G401.6 (cell line): ENCODE results near the gene TSPAN4.

Experiments
- FAIRE-seq: peaks from 2 replicates; lab custom pipeline; 2012; peaks lifted over from hg19 to GRCh38; lab: Jason Lieb, UNC

TSPAN4 gene

DNA sequence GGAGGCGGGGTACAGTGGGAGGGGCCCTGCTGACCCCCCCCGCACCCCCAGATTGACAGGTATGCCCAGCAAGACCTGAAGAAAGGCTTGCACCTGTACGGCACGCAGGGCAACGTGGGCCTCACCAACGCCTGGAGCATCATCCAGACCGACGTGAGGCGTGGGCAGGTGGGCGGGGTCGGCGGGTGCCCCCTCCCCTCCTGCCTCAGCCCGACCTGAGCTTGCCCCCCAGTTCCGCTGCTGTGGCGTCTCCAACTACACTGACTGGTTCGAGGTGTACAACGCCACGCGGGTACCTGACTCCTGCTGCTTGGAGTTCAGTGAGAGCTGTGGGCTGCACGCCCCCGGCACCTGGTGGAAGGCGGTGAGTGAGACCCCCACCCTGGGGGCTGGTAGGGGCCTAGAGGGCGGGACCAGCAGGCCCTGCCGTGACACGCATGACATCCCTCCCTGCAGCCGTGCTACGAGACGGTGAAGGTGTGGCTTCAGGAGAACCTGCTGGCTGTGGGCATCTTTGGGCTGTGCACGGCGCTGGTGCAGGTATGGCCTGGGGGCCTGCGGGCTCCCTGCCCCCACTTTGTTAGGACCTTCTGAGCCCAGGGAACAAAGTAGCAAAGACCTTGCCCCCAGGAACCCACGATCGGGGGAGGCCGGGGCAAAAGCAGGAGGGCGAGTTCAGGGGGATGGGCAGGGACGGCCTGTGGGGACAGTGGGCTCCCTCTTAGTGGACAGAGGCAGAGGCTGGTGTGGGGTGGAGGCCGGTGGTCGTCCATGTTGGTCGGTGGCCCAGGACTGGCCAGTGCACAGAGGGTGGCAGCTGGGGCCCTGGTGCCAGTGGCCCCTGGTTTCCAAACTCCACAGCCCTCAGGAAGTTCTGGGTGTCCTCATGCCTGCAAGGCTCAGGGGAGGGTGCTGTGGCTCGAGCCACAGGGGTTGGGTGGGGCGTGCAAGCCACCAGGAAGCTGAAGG lies 23.1 kb downstream of the TSPAN4 start:
- no peak for FAIRE-seq

DNA sequence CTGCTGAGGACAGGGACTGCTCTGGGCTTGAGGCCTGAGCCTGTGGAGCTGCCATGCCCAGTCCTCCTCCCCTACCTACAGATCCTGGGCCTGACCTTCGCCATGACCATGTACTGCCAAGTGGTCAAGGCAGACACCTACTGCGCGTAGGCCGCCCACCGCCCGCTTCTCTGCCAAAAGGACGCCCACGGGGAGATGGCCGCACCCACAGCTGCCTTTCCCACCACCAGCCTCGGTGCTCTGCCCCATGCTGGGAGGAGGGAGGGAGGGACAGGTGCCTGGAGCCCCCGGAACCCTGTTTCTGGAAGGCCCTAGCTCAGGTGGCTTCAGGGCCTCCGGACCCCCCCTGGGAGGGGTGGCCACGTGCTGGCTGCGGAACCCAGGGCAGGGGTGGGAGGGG lies 23.8 kb downstream of the TSPAN4 start:
- FAIRE-seq: no peak

DNA sequence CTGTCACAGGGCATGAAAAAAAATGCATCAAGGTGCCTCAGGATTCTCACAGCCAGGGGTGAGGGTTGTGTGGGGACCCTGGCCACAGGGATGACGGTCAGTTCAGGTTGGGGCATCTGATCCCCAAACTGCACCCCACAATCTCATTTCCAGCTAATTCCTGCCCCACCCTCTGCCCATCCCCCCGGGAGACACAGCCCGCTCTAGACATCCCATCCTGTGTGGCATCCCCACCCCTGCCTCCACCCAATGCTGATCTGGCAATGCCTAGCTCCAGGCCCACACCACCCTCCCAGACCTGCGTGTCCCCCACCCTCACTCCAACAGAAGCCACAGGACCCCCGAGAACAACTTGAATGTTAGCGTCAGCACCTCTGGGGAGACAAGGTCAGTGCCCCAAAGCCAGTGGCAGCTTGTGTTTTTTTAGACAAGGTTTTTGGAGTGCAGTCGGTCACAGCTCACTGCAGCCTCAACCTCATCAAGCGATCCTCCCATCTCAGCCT lies 25.3 kb downstream of the TSPAN4 start:
- FAIRE-seq: no peak

DNA sequence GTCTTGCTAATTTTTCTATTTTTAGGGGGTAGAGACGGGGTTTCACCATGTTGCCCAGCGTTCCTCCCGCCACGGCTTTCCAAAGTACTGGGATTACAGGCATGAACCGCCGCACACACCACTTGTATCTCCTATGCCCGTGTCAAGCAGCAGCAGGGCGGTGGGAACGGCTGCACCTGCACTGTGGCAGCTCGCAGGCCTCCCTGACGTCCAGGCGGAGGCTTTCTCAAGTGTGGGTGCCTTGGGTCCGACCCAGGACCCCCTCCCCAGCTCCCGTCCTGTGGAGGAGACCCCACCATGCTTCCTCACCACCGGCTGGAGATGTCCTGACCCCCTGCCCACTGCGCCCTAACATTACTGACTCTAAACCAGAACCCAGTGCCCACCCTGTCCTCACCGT lies 25.7 kb downstream of the TSPAN4 start:
- no peak for FAIRE-seq

DNA sequence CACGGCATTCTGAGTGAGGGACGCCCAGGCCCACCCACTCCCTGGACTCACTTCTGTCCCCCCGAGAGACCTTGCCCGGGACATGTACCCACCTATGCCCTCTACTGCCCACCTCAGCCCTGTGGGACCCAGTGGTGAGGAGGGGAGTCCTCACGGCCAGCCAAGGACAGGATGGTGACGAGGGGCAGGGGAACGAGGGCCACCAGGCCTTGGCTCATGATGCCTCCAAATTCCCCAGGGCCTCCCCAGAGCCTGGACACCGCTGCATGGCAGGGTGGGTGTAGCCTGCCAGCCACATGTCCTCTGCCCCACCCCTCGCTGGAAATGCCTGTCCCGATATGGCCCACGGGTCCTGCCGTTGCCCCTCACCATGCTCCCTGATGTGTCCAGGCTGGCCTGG lies 26.1 kb downstream of the TSPAN4 start:
- FAIRE-seq: no peak

DNA sequence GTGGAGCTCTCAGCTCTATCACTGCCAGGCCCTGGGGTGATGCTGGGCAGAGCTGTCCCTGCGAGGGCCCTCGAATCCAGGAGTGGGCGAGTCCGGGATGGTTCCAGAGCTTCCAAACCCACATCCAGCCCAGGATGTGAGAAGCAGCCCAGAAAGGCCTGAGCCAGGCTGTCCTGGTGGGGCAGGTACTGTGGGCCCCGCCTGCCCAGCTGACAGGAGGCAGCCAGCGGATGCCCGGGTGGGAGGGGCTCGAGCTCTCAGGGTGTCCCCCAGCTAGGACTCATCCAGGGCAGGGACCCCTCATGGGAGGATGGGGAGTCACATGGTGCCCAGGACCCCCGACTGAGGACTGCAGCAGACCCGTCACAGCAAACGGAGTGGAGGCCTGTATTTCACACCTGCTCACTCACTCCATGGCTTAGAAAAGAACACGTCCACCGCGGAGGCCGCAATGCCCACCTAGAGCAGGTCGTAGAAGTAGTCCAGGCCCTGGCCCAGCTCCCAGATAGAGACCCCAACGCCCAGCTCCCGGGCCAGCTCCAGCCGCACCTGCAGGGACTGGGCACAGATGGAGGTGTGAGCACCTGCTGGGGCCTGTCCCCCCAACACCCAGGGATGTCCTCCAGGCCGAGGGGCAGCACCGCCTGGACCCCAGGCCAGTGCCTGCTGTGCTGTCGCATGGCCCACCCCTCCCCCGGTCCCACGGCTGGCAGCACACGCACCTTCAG lies 26.9 kb downstream of the TSPAN4 start:
- FAIRE-seq: no peak

DNA sequence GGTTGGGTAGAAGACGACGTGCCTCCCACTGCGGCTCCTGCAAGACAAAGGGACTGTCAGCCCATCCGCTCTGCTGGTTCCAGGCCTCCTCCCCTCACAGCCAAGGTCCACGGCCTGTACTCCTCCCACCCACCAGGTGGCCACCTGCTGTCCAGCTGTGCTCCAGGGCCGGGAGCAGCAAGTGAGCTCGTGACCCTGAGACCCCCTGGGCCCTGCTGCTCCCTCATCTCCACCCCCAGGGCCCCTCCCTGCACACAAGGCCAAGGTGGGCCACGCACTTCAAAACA lies 27.4 kb downstream of the TSPAN4 start:
- FAIRE-seq: no peak

DNA sequence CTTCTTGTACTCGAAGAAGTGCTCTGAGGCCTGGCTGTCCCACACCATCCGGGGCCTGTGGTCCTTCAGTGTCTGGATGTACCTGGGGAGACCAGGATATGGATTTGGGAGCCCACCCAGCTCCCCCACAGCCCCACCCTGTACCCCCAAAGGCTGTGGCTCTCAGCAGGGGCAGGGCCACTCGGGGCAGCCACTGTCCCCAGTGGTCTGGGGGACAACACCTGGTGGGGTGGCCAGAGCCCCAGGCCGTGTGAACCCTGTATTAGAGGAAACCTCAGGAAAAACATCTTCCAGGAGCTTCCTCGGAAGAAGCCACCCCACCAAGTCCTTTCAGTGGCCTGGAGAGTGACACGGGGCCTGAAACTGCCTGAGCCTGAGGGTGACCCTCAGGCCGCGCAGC lies 27.8 kb downstream of the TSPAN4 start:
- no peak for FAIRE-seq

DNA sequence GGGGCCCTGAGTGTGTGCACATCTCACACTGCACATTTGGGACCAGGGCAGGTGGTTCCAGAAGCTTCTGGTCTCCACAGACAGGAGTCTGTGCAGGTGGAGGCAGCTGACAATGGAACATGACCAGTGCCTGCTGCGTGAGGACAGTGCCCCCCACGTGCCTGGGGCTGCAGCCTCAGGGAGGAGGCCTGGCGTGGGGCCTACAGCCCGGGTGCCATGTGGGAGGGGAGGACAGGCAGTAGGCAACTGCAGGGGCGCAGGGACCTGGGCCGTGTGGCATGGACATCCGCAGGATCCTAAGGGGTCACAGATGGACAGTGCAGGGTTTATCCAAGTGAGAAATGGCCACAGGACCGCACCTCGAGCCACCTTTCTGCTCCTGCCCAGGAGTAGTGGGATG lies 28.8 kb downstream of the TSPAN4 start:
- no peak for FAIRE-seq

DNA sequence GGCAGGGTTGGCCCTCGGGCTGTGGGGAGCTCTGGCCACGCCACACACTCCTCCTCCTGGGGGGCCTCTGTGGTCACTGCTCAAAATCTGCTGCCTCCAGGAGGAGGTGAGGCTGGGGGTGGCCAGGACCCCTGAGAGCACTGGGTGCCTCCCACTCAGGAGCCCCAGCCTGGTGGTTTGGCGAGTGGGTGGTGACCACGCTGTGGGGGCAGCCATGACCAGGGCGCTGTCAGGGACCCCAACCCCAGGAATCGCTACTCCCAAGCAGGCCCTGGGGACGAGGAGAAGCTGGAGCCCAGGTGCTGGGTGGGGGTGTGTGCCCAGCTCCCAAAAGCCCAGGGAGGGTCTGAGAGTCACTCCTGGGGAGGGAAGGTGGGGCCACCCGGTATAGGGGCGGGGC lies 30.1 kb downstream of the TSPAN4 start:
- no peak for FAIRE-seq

DNA sequence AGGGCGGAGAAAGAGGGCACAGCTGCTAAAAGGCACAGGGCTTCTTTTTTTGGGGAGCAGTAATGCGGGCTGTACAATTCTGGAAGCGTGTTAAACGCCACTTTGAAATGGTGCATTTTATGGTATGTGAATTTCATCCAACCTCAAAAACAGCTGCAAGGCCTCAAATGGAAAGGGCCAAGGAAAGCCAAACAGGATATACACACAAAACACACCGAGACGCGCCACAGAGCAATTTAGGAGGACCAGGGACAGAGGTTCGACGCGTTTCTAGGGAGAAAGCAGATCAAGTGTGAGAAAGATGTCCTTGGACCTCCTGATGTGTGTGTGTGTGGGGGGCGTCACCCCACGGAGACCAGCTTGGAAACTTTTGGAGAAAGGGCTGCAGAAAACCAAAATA lies 31.1 kb downstream of the TSPAN4 start:
- no peak for FAIRE-seq

DNA sequence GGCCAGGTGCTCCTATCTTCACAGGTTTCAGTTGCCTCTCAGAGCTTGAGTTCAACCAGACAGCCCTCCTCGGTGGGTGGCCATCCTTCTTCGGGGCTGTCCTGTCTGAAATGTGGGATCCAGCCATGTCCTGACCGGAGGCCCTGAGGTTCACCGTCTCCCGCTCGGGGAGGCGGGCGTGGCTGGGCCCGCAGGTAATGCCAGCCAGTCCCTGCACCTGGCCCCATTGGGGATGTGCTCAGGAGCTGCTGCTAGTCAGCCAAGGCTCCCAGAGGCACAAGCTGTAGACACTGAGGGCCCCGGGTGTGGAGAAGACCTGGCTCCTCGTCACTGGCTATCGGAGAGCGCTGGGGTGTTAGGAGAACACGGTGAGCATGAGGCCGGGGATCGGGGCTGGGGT lies 32.6 kb downstream of the TSPAN4 start:
- FAIRE-seq: no peak

DNA sequence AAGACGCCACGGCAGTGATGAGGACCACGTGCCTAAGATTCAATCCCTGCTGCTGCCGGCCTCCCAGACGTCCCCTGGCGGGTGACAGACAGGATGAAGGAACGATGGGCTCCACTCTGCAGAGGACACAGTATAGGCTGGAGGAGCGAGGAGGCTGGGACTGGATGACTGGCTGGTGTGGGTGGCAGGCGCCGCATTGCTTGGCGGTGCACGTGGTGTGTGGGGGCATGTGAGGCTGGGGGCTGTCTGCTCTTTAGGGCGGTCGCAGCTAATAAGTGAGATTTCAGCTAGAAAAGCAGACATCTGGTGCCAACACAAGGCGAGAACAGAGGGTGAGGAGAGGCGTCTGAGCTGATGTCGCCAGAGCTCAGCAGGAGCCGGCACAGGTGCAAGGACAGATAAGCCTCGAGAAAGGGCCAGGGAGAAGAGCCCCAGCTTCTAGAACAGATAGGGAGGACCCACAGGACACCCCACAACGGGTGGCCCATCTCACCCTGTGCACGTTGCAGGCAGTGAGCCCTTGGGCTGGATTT lies 33.2 kb downstream of the TSPAN4 start:
- FAIRE-seq: no peak

DNA sequence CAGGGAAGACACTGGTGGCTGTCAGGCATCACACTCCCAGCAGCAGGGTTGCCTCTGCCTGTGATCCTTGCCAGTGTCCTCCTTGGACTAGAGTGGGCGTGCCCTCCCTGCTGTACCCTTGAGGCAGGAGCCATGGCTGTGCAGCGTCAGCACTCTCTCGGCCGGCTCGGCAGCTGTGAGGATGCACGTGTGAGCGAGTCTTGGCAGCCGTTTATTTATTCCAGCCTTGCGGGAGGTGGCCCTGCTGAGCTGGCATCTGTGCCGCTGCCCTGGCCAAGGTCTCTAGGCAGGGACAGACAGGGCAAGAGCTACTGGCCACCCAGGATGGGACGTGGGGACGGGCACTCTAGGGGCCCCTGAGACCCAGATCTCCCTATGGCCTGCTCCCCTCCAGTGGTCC lies 33.9 kb downstream of the TSPAN4 start:
- FAIRE-seq: no peak

DNA sequence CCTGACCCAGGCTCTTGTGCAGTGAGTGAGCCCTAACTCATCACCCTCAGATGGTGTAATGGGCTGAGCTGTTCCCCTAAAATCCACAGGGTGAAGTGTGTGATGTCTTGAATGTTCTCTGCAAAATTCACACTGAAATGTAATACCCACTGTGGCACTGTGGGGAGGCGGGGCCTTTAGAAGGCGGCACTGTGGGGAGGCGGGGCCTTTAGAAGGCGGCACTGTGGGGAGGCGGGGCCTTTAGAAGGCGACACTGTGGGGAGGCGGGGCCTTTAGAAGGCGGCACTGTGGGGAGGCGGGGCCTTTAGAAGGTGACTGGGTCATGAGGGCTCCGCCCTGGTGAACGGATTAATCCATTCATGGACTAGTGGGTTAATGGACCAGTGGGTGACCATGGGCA lies 34.9 kb downstream of the TSPAN4 start:
- FAIRE-seq: no peak

DNA sequence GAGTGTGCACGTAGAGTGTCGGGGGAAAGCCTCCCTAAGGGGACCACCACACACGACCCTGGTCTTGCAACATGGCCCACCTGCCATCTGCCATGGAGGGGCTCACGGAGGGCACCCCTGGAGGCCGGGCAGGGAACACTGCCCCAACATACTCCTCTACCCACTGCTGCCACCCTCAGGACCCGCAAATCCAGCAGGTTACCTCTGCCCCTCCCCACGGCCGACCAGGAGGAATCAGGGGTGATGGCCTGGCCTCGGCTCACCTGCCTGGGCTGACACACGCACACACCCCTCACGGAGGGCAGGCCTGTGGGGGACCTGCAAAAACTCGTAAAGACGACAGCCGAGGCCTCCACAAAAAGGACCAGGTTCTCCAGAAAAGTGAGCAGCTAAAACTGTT lies 37.8 kb downstream of the TSPAN4 start:
- no peak for FAIRE-seq

DNA sequence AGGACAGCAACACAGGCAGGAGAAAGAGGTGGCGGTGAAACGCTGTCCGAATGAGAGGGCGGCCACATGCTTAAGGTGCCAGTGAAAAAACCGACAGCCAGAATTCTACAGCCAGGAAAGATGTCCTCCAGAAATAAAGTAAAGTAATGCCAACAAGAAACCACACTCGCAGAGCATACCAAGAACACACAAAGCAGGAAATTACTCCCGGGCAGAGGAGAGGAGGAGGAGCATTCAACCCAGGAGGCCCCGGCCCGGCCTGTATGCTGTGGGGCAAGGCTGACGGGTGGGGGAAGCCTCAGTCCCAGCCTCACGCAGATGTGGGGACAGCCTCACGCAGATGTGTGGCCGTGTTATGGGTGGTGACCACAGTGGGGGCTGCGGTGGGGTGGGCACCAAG lies 39.9 kb downstream of the TSPAN4 start:
- FAIRE-seq: no peak

DNA sequence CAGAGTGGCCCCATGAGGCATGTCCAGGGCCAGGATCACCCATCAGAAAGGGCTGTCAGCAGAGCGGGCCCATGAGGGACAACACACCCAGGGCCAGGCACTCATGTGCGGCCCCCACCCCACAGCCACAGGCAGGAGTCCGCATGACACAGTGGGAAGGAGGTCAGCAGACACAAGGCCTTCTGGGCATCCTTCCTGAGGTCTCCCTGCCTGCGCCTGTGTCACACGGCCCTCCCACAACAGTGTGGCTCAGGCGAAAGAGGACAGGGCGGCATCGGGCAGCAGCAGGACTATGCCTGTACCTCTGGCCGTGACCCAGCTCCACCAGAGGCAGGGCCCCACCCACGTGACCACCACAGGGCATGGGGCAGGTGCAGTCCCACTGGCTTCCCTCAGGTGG lies 40.9 kb downstream of the TSPAN4 start:
- no peak for FAIRE-seq

DNA sequence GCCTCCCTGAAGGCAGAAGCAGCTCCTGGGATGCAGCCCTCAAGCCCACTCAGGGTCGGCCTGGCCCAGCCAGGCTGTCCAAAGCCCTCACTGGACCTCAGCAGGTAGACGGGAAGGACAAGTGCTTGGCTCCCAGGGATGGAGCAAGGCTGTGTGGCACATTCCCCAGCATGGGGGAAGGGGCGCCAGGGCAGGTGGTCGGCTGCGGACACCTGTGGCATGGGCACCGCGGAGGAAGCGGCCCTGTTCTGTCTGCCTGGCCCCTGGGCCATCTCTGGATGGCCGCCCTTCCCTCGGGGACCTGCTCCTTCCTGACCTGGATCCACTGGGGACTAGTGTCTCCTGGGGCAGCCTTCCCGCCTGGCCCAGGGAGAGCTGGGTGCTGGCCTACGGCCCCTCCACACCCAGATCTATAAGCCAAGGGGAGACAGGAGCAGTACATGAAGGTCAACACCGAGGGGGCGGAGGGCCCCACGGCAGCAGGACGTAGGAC lies 42.0 kb downstream of the TSPAN4 start:
- FAIRE-seq: no peak

DNA sequence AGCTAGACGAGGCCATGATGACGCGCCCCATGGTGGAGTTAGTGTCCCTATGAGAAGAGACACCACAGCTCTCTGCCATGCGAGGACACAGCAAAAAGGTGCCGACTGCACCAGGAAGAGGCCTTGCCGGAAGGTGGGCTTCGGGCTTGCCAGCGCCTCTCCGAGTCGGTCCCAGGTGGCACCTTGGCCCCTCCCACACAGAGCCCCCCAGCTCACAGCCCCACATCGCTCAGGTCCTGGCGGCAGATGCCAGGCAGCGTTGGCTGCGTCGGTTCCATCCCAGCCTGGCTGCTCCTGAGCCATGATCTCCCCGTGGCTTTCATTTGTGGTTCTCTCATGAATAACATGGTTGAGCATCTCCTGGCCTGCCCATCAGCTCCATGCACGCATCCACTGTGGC lies 43.9 kb downstream of the TSPAN4 start:
- FAIRE-seq: no peak

DNA sequence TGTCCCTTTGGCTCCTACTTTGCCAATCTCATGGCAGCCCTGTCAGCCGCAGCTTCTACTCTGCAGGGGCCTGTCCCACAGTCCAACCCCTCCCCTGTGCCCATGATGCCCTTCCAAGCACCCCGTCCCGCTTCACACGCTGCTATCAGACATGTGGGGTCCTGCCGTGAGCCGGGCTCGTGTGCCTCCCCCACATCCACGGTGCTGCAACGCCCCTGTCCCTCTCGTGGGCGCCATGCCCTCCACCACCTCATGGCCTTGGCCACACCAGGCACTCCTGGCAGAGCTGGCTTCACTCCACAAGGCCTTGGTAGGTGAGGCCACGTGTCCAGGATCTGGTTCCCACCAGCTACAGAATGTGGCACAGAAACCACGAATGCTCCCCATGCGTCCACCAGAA lies 44.9 kb downstream of the TSPAN4 start:
- FAIRE-seq: no peak

DNA sequence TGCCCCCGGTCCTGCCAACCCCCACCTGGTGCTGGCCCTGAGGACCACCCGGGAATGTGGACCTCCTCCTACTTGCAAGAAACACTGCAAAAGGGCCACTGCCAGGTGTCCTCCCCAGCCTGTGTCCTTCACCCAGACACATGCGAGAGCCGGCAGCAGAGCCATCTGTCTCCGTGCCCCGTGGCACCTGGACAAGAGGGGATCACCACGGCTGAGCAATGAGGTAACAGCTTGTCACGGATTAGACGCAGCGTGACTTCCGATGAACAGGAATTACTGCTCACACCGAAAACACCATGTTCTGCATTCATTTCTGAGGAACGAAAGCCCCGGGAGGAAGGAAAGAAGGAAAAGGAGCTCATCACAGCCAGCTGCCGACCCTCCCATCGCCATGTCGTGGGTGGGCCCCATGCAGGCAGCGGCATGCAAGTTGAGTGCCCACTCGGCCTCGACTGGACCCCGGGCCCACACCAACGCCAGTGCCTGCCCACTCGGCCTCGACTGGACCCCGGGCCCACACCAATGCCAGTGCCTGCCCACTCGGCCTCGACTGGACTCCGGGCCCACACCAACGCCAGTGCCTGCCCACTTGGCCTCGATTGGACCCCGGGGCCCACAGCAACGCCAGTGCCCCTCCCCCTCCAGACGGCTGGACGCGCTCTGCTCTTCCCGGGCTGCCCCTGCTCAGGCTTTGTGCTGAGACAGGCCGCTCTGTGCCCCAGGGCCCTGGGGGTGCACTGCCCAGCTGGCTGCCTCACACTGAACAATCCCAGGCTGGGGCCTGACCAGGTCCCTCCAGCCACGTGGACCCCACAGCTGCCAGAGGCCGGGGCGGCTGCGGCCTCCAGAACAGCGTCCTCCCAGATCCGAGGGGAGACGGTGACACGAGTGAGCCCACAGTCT lies 45.9 kb downstream of the TSPAN4 start:
- no peak for FAIRE-seq
